ENCODE measurements around the gene CLDN17.

Gene CLDN17

GRCh38 chr21:30116479-30116878 is 50.1 kb downstream of the CLDN17 start:
- no peak for DNase-seq

All from stimulated activated CD4-positive, alpha-beta T cell treated with anti-CD3 and anti-CD28 coated beads, Interleukin-4, amount 100 ng/mL, for 24 hours (primary cell).